Smooth muscle cell (in vitro differentiated cells): ENCODE results near the gene TFAP2E. TPM values are rescaled to one million over a fixed set of nuclear protein-coding genes. Genes with fewer than 3 reads are reported as not detected.

Experiments used
- DNase-seq: peaks from one replicate; lab custom pipeline; 2025; ENCODE audit not compliant: unreplicated experiment; lab: John Stamatoyannopoulos, UW
- H2AFZ ChIP-seq: fragments of 200-600 bp; sonication (generic); 2 replicates; pipeline ENCODE4 v1.6.0; 2016; ENCODE audit warnings: antibody characterized with exemption, low read depth, mild to moderate bottlenecking
- H3F3A ChIP-seq: fragments of 200-600 bp; sonication (generic); 2 replicates; pipeline ENCODE4 v1.6.0; 2017; ENCODE audit warnings: antibody characterized with exemption, low read depth
- H3K27ac ChIP-seq: fragments of 200-600 bp; sonication (generic); 2 replicates; pipeline ENCODE4 v1.5.1; 2016; ENCODE audit warnings: low read depth, mild to moderate bottlenecking
- H3K27me3 ChIP-seq: fragments of 200-600 bp; sonication (generic); 2 replicates; pipeline ENCODE4 v1.6.1; 2016; ENCODE audit warnings: low read depth, mild to moderate bottlenecking
- H3K36me3 ChIP-seq: fragments of 200-600 bp; sonication (generic); 2 replicates; pipeline ENCODE4 v1.5.1; 2016; ENCODE audit warnings: low read depth
- H3K4me1 ChIP-seq: fragments of 200-600 bp; sonication (generic); 2 replicates; pipeline ENCODE4 v1.5.1; 2016; ENCODE audit warnings: low read depth
- H3K4me2 ChIP-seq: fragments of 200-600 bp; sonication (generic); 2 replicates; pipeline ENCODE4 v1.6.0; 2016; ENCODE audit warnings: mild to moderate bottlenecking
- H3K4me3 ChIP-seq: fragments of 200-600 bp; sonication (generic); 2 replicates; pipeline ENCODE4 v1.5.1; 2016; ENCODE audit warnings: mild to moderate bottlenecking
- H3K79me2 ChIP-seq: fragments of 200-600 bp; sonication (generic); 2 replicates; pipeline ENCODE4 v1.6.0; 2016; ENCODE audit warnings: low read depth, mild to moderate bottlenecking
- H3K9ac ChIP-seq: fragments of 200-600 bp; sonication (generic); 2 replicates; pipeline ENCODE4 v1.6.0; 2016; ENCODE audit warnings: low read depth
- H3K9me3 ChIP-seq: fragments of 200-600 bp; sonication (generic); replicated peaks from 2 replicates; pipeline ENCODE4 v1.5.1; 2016; ENCODE audit warnings: low read depth
- H4K20me1 ChIP-seq: fragments of 200-600 bp; sonication (generic); 2 replicates; pipeline ENCODE4 v1.6.0; 2016; ENCODE audit warnings: low read depth
- CTCF ChIP-seq: fragments of 200-600 bp; sonication (generic); IDR thresholded peaks from 2 replicates; pipeline ENCODE4 v1.5.1; 2017; ENCODE audit warnings: borderline replicate concordance, mild to moderate bottlenecking, antibody characterized with exemption; ENCODE audit not compliant: insufficient read depth, poor library complexity, severe bottlenecking
- WGBS: methylation state at CpG from one replicate; pipeline ENCODE4 v1.1.7; 2016; ENCODE audit warnings: low lambda C conversion rate; 5-methylcytosine and 5-hydroxymethylcytosine counted together
- polyA plus RNA-seq: library from polyadenylated mRNA; unstranded; fragments of >200 nt; fragmentation: Nextera tagmentation; extraction: Ambion mirVana; gene quantifications from 2 replicates; pipeline ENCODE4 v1.2.1, GENCODE V29; 2016
- total RNA-seq: library from RNA; depleted of rRNA; stranded (reverse); fragments of >200 nt; gene quantifications from 2 replicates; pipeline ENCODE4 v1.2.3, GENCODE V29; 2014

TFAP2E gene
- total and polyA plus RNA-seq, 2 experiments from 2014 or later, result 0.30 to 0.36 TPM

- Histone ChIP-seq H3K36me3 (no peaks in the 10 kb centered on the region), H3F3A (no peaks in the 10 kb centered on the region), H3K4me3 (no peak overlapping the region), H3K27ac (no peak overlapping the region), H3K9me3 (no peaks in the 10 kb centered on the region), H3K9ac (no peak overlapping the region), H4K20me1 (no peaks in the 10 kb centered on the region), H3K79me2 (no peaks in the 10 kb centered on the region), H3K27me3 (no peaks in the 10 kb centered on the region), H2AFZ (no peak overlapping the region), H3K4me1 (no peaks in the 10 kb centered on the region), H3K4me2 (no peak overlapping the region)
- no peak for TF ChIP-seq CTCF
- DNase-seq, result no peak
- 83% methylated on average over 21 of the region's 21 CpGs for WGBS
Observed at GRCh38 chr1:35588197-35588910, 15.2 kb downstream of the TFAP2E start.

DNA sequence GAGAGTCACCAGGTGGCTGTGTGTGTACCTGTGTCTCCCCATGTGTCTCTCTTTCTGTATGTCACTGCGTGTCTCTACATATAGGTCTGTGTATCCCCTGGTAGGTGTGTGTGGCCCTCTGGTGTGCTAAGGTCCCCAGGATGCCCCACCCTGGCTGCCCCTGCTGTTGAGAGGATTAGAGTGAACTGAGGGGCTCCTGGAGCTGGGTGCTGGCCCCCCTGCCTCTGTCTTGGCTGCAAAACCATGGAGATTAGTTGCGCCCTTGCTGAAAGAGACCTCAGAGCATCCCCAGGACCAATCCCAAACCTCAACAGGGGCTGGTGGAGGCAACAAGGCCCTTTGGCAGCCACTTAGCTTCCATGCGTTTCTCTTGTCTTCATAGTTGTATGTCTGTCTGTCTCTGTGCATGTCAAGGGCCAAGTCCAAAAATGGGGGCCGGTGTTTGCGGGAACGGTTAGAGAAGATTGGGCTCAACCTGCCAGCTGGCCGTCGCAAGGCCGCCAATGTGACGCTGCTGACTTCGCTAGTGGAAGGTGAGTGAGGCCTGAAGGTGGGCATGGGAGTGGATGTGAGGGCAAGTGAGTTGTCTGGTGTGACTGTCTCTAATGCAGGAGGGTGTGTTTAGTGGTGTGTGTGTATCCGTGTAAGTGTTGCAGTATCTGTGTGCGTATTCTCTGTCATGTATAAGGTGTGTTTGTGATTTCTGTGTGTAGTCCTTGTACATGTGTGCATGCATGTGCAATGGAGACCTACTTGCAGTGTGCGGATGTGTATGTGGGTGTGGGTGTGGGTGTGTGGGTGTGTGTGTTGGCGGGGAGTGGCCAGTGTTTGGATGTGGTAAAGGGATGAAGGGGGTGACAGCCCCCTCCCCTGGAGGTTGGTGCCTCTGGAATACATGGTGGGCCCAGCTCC is 16.7 kb downstream of the TFAP2E start:
- H2AFZ ChIP-seq, result no peak overlapping the region
- no peak overlapping the region for H3K27ac ChIP-seq
- H3K4me3 ChIP-seq, result no peak overlapping the region
- H3K36me3 ChIP-seq, result no peaks in the 10 kb centered on the region
- no peak for DNase-seq
- no peaks in the 10 kb centered on the region for H3K4me1 ChIP-seq
- no peak for TF ChIP-seq CTCF
- no peak overlapping the region for H3K4me2 ChIP-seq
- no peak overlapping the region for H3K9ac ChIP-seq
- no peaks in the 10 kb centered on the region for H3K79me2 ChIP-seq
- no peaks in the 10 kb centered on the region for H3F3A ChIP-seq
- H4K20me1 ChIP-seq, result no peaks in the 10 kb centered on the region
- no peaks in the 10 kb centered on the region for H3K9me3 ChIP-seq
- H3K27me3 ChIP-seq, result no peaks in the 10 kb centered on the region
- 97% methylated on average over 15 of the region's 15 CpGs for WGBS

GRCh38 chr1:35590476-35591040 is 17.4 kb downstream of the TFAP2E start:
- no peak overlapping the region for H2AFZ ChIP-seq
- no peaks in the 10 kb centered on the region for H3K4me1 ChIP-seq
- no peaks in the 10 kb centered on the region for H3K27me3 ChIP-seq
- H3F3A ChIP-seq, result no peaks in the 10 kb centered on the region
- no peak for DNase-seq
- H3K4me3 ChIP-seq, result no peak overlapping the region
- no peak overlapping the region for H3K4me2 ChIP-seq
- H3K36me3 ChIP-seq, result no peaks in the 10 kb centered on the region
- no peaks in the 10 kb centered on the region for H3K9me3 ChIP-seq
- H3K27ac ChIP-seq, result no peak overlapping the region
- no peaks in the 10 kb centered on the region for H3K79me2 ChIP-seq
- H4K20me1 ChIP-seq, result no peaks in the 10 kb centered on the region
- WGBS, result 98% methylated on average over 25 of the region's 25 CpGs
- H3K9ac ChIP-seq, result no peak overlapping the region
- no peak for TF ChIP-seq CTCF
